NCI-H1930 (cell line): ENCODE results near the gene E2F1.

Experiments
- DNase-seq, 2 experiments: peaks; one replicate each; lab custom pipeline; 2025; lab: John Stamatoyannopoulos, UW

E2F1 gene

GRCh38 chr20:33687993-33688937, 2.1 kb upstream of the E2F1 start:
- no peak for DNase-seq

GRCh38 chr20:33687370-33687915, 1.3 kb upstream of the E2F1 start:
- no peak for DNase-seq

- no peak for DNase-seq
Observed at GRCh38 chr20:33686984-33687366, 790 bp upstream of the E2F1 start.

- DNase-seq: no peak
Observed at GRCh38 chr20:33685328-33686099, 671 bp downstream of the E2F1 start.

GRCh38 chr20:33684533-33685327, 1.5 kb downstream of the E2F1 start:
- DNase-seq: no peak

GRCh38 chr20:33681728-33682353, 4.3 kb downstream of the E2F1 start:
- no peak for DNase-seq

GRCh38 chr20:33681288-33681687, 4.9 kb downstream of the E2F1 start:
- no peak for DNase-seq

- no peak for DNase-seq
Observed at GRCh38 chr20:33680686-33681085, 5.5 kb downstream of the E2F1 start.

GRCh38 chr20:33679758-33680485, 6.3 kb downstream of the E2F1 start:
- DNase-seq: no peak

- DNase-seq: no peak
Observed at GRCh38 chr20:33677991-33678702, 8.0 kb downstream of the E2F1 start.

- DNase-seq: no peak
Observed at GRCh38 chr20:33676652-33677645, 9.2 kb downstream of the E2F1 start.

GRCh38 chr20:33676121-33676520, 10.1 kb downstream of the E2F1 start:
- no peak for DNase-seq

GRCh38 chr20:33675136-33675959, 10.8 kb downstream of the E2F1 start:
- DNase-seq: no peak

GRCh38 chr20:33674294-33675135, 11.7 kb downstream of the E2F1 start, which contains the start of gene NECAB3:
TSS of gene NECAB3 (minus strand) at chr20:33674428. CDS start at chr20:33674352, 76 bp downstream.
- DNase-seq: peak; percentile 82 to 90

GRCh38 chr20:33673410-33674293, 12.5 kb downstream of the E2F1 start:
- no peak for DNase-seq

GRCh38 chr20:33673114-33673409, 13.1 kb downstream of the E2F1 start:
- DNase-seq: no peak
